Right atrium auricular region (tissue), 2 donors: Measurements from ENCODE around the gene ADARB1. TPM values are rescaled to one million over a fixed set of nuclear protein-coding genes. Genes with fewer than 3 reads are reported as not detected.

Experiments
- DNase-seq: peaks from one replicate; pipeline ENCODE4 v3.0.0-alpha.2; 2019; ENCODE audit warnings: low spot score
- H3K27ac ChIP-seq, 2 donors: fragments of 200-600 bp; sonication (generic); 1 replicate in 1 of 2; 2 replicates in 1 of 2; pipeline ENCODE4 v1.5.1; 2016 to 2019
- H3K27me3 ChIP-seq, 2 donors: fragments of 200-600 bp; sonication (generic); one replicate each; pipeline versions ENCODE4 v1.5.1 to v1.6.0; 2017 to 2019
- H3K36me3 ChIP-seq: fragments of 200-600 bp; sonication (generic); one replicate; pipeline ENCODE4 v1.5.1; 2016
- H3K4me1 ChIP-seq, 2 donors: fragments of 200-600 bp; sonication (generic); one replicate each; pipeline versions ENCODE4 v1.5.1 to v1.6.0; 2017 to 2019
- H3K4me3 ChIP-seq, 2 donors: fragments of 200-600 bp; sonication (generic); 1 replicate in 1 of 2; 2 replicates in 1 of 2; pipeline ENCODE4 v1.5.1; 2017 to 2019; ENCODE audit warnings: mild to moderate bottlenecking in 1 of 2, moderate library complexity in 1 of 2
- H3K9me3 ChIP-seq, 2 donors: fragments of 200-600 bp; sonication (generic); one replicate each; pipeline ENCODE4 v1.5.1; 2019
- CTCF ChIP-seq, 2 donors: fragments of 200-600 bp; sonication (generic); IDR thresholded peaks; one replicate each; pipeline ENCODE4 v1.5.1; 2019; ENCODE audit warnings: antibody characterized with exemption in 2 of 2
- total RNA-seq, 2 donors: library from RNA; depleted of rRNA; stranded (reverse); fragments of >200 nt; gene quantifications; one replicate each; pipeline ENCODE4 v1.1.0, GENCODE V29; 2016

ADARB1 gene
- total RNA-seq, 2 donors from 2014 or later: 7.5 to 10.5 TPM

DNA sequence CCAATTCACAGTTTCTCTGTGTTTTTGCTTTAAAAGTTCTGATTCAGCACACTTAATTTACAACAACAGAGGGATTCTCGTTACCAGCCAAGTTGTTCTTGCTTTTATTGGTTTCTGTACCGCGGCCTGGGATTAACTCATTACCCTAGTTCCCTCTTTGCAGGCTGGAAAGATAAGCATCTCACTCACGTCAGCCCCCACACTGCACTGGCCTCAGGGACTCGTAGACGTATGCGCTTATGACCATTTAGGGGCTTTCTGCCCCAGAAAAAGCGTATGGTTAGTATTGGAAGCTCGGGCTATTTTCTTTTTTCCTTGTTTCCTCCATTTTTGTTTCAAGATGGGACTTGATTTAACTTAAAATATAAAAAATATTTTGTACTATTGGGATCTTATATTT lies 137.3 kb downstream of the ADARB1 start:
- Histone ChIP-seq H3K36me3 (peaks cover 22% of the 10 kb centered on the region), H3K4me1 (no peaks in the 10 kb centered on the region), H3K27me3 (no peaks in the 10 kb centered on the region), H3K4me3 (no peak overlapping the region), H3K9me3 (peaks cover 0 to 3% of the 10 kb centered on the region in 2 donors), H3K27ac (no peak overlapping the region)
- no peak for DNase-seq
- TF ChIP-seq CTCF (IDR thresholded peaks at IDR 0.05): no peak

- no peaks in the 10 kb centered on the region for H3K4me1 ChIP-seq
- H3K4me3 ChIP-seq: no peak overlapping the region
- peaks cover 27% of the 10 kb centered on the region for H3K36me3 ChIP-seq
- no peak for DNase-seq
- peaks cover 0 to 14% of the 10 kb centered on the region in 2 donors for H3K9me3 ChIP-seq
- no peak for TF ChIP-seq CTCF (IDR thresholded peaks at IDR 0.05)
- no peak overlapping the region for H3K27ac ChIP-seq
- H3K27me3 ChIP-seq: no peaks in the 10 kb centered on the region
Observed at GRCh38 chr21:45213392-45213791, 139.0 kb downstream of the ADARB1 start.

DNA sequence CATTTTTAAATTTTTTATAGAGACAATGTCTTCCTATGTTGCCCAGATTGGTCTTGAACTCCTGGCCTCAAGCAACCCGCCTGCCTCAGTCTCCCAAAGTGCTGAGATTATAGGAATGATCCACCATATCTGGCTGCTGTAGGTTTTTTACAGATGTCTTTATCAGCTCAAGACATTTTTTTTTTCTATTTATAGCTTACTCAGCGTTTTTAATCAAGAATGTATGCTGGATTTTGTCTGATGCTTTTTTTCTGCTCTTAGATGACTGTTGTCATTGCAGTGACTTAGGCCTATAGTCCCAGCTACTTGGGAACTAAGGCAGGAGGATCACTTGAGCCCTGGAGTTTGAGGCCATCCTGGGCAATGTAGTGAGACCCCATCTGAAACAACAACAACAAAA lies 140.8 kb downstream of the ADARB1 start:
- H3K4me1 ChIP-seq: no peaks in the 10 kb centered on the region

DNA sequence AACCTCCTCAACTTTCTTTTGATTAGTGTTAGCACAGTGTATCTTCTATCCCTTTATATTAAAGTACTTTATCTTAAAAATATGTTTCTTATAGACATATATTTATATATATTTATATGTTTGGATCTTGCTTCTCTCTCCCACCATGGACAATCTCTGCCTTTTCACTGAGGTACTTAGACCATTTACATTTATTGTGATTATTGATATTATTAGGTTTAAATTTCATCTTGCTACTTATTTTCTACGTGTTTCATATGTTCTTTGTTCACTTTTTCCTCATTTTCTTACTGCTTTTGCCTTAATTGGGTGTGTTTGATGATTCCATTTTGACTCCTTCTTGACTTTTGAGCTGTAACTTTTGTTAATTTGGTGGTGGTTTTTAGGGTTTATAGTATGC lies 142.6 kb downstream of the ADARB1 start:
- DNase-seq: no peak
- no peak overlapping the region for H3K4me3 ChIP-seq
- no peak overlapping the region for H3K27ac ChIP-seq
- H3K36me3 ChIP-seq: peaks cover 32% of the 10 kb centered on the region
- no peaks in the 10 kb centered on the region for H3K4me1 ChIP-seq
- H3K27me3 ChIP-seq: no peaks in the 10 kb centered on the region
- peaks cover 0 to 14% of the 10 kb centered on the region in 2 donors for H3K9me3 ChIP-seq
- no peak for TF ChIP-seq CTCF (IDR thresholded peaks at IDR 0.05)

More for the DNA sequence above, 140.8 kb downstream of the ADARB1 start:
- Histone ChIP-seq H3K4me3 (no peak overlapping the region), H3K27me3 (no peaks in the 10 kb centered on the region), H3K27ac (no peak overlapping the region), H3K36me3 (peaks cover 30% of the 10 kb centered on the region), H3K9me3 (peaks cover 0 to 14% of the 10 kb centered on the region in 2 donors)
- TF ChIP-seq CTCF (IDR thresholded peaks at IDR 0.05): no peak
- DNase-seq: no peak

- no peak overlapping the region for H3K4me3 ChIP-seq
- H3K27me3 ChIP-seq: no peaks in the 10 kb centered on the region
- peaks cover 47% of the 10 kb centered on the region for H3K36me3 ChIP-seq
- H3K4me1 ChIP-seq: no peaks in the 10 kb centered on the region
- no peak for DNase-seq
- H3K27ac ChIP-seq: no peak overlapping the region
- no peak for TF ChIP-seq CTCF (IDR thresholded peaks at IDR 0.05)
- H3K9me3 ChIP-seq: peaks cover 0 to 14% of the 10 kb centered on the region in 2 donors
Observed at GRCh38 chr21:45219517-45219916, 145.1 kb downstream of the ADARB1 start.

DNA sequence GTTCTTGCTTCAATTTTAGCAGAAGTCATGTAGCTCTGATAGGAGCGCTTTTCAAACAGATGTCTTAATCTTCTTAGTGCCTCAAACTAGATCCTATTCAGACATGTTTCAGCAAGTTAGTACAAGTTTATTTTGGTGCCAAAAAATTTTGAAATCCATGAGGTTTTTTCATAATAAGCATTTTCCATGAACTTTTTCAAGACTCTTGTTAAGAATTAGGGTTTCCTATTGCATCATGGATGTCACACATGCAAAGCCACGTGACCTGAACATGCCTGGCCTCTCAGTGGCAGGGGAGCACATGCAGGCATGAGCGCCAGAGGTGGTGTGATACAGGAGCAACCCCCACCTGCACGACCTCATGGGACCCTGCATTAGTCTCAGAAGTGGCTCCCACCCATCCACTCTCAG lies 145.7 kb downstream of the ADARB1 start:
- H3K4me1 ChIP-seq: no peaks in the 10 kb centered on the region
- no peak overlapping the region for H3K27ac ChIP-seq
- no peak for DNase-seq
- H3K4me3 ChIP-seq: no peak overlapping the region
- H3K36me3 ChIP-seq: peaks cover 47% of the 10 kb centered on the region
- peaks cover 0 to 14% of the 10 kb centered on the region in 2 donors for H3K9me3 ChIP-seq
- no peak for TF ChIP-seq CTCF (IDR thresholded peaks at IDR 0.05)
- H3K27me3 ChIP-seq: no peaks in the 10 kb centered on the region
